Stimulated activated memory B cell treated with anti-CD40 and anti-IgM and Interleukin-4, amounts not matched to agents 10 μg/mL and 1 μg/mL and 100 μg/mL, for 72 hours (primary cell): Measurements from ENCODE around the gene TAF1C.

Experiments used
- ATAC-seq: fragments of 150-1000 bp; cut with Tn5 transposase; 2 replicates; pipeline ENCODE4 v1.10.0; 2021
- H3K27ac Mint-ChIP-seq: one replicate; pipeline ENCODE4 v1.8.0; 2022; ENCODE audit warnings: mild to moderate bottlenecking, mixed read lengths
- H3K27me3 Mint-ChIP-seq: one replicate; pipeline ENCODE4 v1.8.0; 2022; ENCODE audit warnings: mixed read lengths
- H3K36me3 Mint-ChIP-seq: one replicate; pipeline ENCODE4 v1.8.0; 2022; ENCODE audit warnings: mixed read lengths
- H3K4me1 Mint-ChIP-seq: one replicate; pipeline ENCODE4 v1.8.0; 2022; ENCODE audit warnings: mixed read lengths
- H3K4me3 Mint-ChIP-seq: one replicate; pipeline ENCODE4 v1.8.0; 2022; ENCODE audit warnings: mild to moderate bottlenecking, moderate library complexity, mixed read lengths
- H3K9me3 Mint-ChIP-seq: one replicate; pipeline ENCODE4 v1.8.0; 2022; ENCODE audit warnings: mixed read lengths

TAF1C gene

GRCh38 chr16:84182104-84182503 lies 4.8 kb downstream of the TAF1C start:
- Mint-ChIP-seq H3K27ac (no peak overlapping the region), H3K4me3 (no peak overlapping the region), H3K27me3 (no peaks in the 10 kb centered on the region), H3K4me1 (peaks cover 31% of the 10 kb centered on the region), H3K36me3 (peaks cover 58% of the 10 kb centered on the region), H3K9me3 (no peaks in the 10 kb centered on the region)
- no peak for ATAC-seq

GRCh38 chr16:84181144-84181915 lies 5.5 kb downstream of the TAF1C start:
- H3K4me1 Mint-ChIP-seq: peaks cover 25% of the 10 kb centered on the region
- H3K4me3 Mint-ChIP-seq: no peak overlapping the region
- no peak overlapping the region for H3K27ac Mint-ChIP-seq
- H3K36me3 Mint-ChIP-seq: peaks cover 54% of the 10 kb centered on the region
- H3K27me3 Mint-ChIP-seq: no peaks in the 10 kb centered on the region
- no peaks in the 10 kb centered on the region for H3K9me3 Mint-ChIP-seq
- no peak for ATAC-seq

- H3K9me3 Mint-ChIP-seq: no peaks in the 10 kb centered on the region
- H3K27ac Mint-ChIP-seq: no peak overlapping the region
- ATAC-seq: no peak
- H3K4me1 Mint-ChIP-seq: peaks cover 25% of the 10 kb centered on the region
- no peaks in the 10 kb centered on the region for H3K27me3 Mint-ChIP-seq
- peaks cover 54% of the 10 kb centered on the region for H3K36me3 Mint-ChIP-seq
- H3K4me3 Mint-ChIP-seq: no peak overlapping the region
These were observed 6.2 kb downstream of the TAF1C start for GRCh38 chr16:84180519-84181140.

- Mint-ChIP-seq H3K9me3 (no peaks in the 10 kb centered on the region), H3K36me3 (peaks cover 49% of the 10 kb centered on the region), H3K4me3 (no peak overlapping the region), H3K4me1 (peaks cover 25% of the 10 kb centered on the region), H3K27me3 (no peaks in the 10 kb centered on the region), H3K27ac (no peak overlapping the region)
- no peak for ATAC-seq
These were observed 7.1 kb downstream of the TAF1C start for GRCh38 chr16:84179612-84180320.

GRCh38 chr16:84178892-84179611 lies 7.8 kb downstream of the TAF1C start:
- H3K4me1 Mint-ChIP-seq: peaks cover 18% of the 10 kb centered on the region
- ATAC-seq: no peak
- H3K9me3 Mint-ChIP-seq: no peaks in the 10 kb centered on the region
- H3K27ac Mint-ChIP-seq: no peak overlapping the region
- no peaks in the 10 kb centered on the region for H3K27me3 Mint-ChIP-seq
- H3K4me3 Mint-ChIP-seq: no peak overlapping the region
- H3K36me3 Mint-ChIP-seq: peaks cover 42% of the 10 kb centered on the region

- Mint-ChIP-seq H3K27ac (no peak overlapping the region), H3K36me3 (peaks cover 36% of the 10 kb centered on the region), H3K4me3 (no peak overlapping the region), H3K9me3 (no peaks in the 10 kb centered on the region), H3K27me3 (no peaks in the 10 kb centered on the region), H3K4me1 (peaks cover 15% of the 10 kb centered on the region)
- ATAC-seq: no peak
These were observed 8.6 kb downstream of the TAF1C start for GRCh38 chr16:84178146-84178765.

- H3K27me3 Mint-ChIP-seq: no peaks in the 10 kb centered on the region
- no peaks in the 10 kb centered on the region for H3K9me3 Mint-ChIP-seq
- peaks cover 30% of the 10 kb centered on the region for H3K36me3 Mint-ChIP-seq
- H3K27ac Mint-ChIP-seq: no peak overlapping the region
- ATAC-seq: no peak
- no peak overlapping the region for H3K4me3 Mint-ChIP-seq
- H3K4me1 Mint-ChIP-seq: peaks cover 15% of the 10 kb centered on the region
These were observed 9.2 kb downstream of the TAF1C start for GRCh38 chr16:84177741-84178073.

GRCh38 chr16:84176192-84177053 lies 10.4 kb downstream of the TAF1C start:
- Mint-ChIP-seq H3K36me3 (peaks cover 22% of the 10 kb centered on the region), H3K27ac (no peak overlapping the region), H3K4me3 (no peak overlapping the region), H3K27me3 (no peaks in the 10 kb centered on the region), H3K4me1 (peaks cover 15% of the 10 kb centered on the region), H3K9me3 (no peaks in the 10 kb centered on the region)
- no peak for ATAC-seq

GRCh38 chr16:84175350-84176081 lies 11.3 kb downstream of the TAF1C start:
- peak overlapping the region; percentile 49 for H3K27ac Mint-ChIP-seq

GRCh38 chr16:84174396-84174795 lies 12.5 kb downstream of the TAF1C start:
- Mint-ChIP-seq H3K27me3 (peaks cover 12% of the 10 kb centered on the region), H3K4me3 (no peak overlapping the region), H3K4me1 (peaks cover 15% of the 10 kb centered on the region), H3K27ac (no peak overlapping the region), H3K9me3 (no peaks in the 10 kb centered on the region), H3K36me3 (peaks cover 13% of the 10 kb centered on the region)
- ATAC-seq: no peak

More at GRCh38 chr16:84175350-84176081, 11.3 kb downstream of the TAF1C start:
- peak; percentile 83 for ATAC-seq
- peak overlapping the region; percentile 16 for H3K4me3 Mint-ChIP-seq
- H3K4me1 Mint-ChIP-seq: peaks cover 15% of the 10 kb centered on the region
- peaks cover 14% of the 10 kb centered on the region for H3K36me3 Mint-ChIP-seq
- H3K9me3 Mint-ChIP-seq: no peaks in the 10 kb centered on the region
- H3K27me3 Mint-ChIP-seq: peaks cover under 1% of the 10 kb centered on the region

GRCh38 chr16:84169765-84170310 lies 17.0 kb downstream of the TAF1C start:
- H3K4me1 Mint-ChIP-seq: peaks cover under 1% of the 10 kb centered on the region
- H3K4me3 Mint-ChIP-seq: no peak overlapping the region
- H3K9me3 Mint-ChIP-seq: no peaks in the 10 kb centered on the region
- H3K27me3 Mint-ChIP-seq: peaks cover 27% of the 10 kb centered on the region
- H3K36me3 Mint-ChIP-seq: no peaks in the 10 kb centered on the region
- no peak for ATAC-seq
- H3K27ac Mint-ChIP-seq: no peak overlapping the region

- Mint-ChIP-seq H3K4me1 (no peaks in the 10 kb centered on the region), H3K27me3 (peaks cover 27% of the 10 kb centered on the region), H3K27ac (no peak overlapping the region), H3K4me3 (no peak overlapping the region), H3K9me3 (no peaks in the 10 kb centered on the region), H3K36me3 (no peaks in the 10 kb centered on the region)
- peak; percentile 63 for ATAC-seq
These were observed 19.8 kb downstream of the TAF1C start for GRCh38 chr16:84166796-84167695.

- Mint-ChIP-seq H3K27me3 (peaks cover 27% of the 10 kb centered on the region), H3K36me3 (no peaks in the 10 kb centered on the region), H3K4me1 (no peaks in the 10 kb centered on the region), H3K9me3 (no peaks in the 10 kb centered on the region), H3K27ac (no peak overlapping the region), H3K4me3 (no peak overlapping the region)
- no peak for ATAC-seq
These were observed 21.1 kb downstream of the TAF1C start for GRCh38 chr16:84165746-84166145.
